HG03280 (cell line): ENCODE measurements around the gene CENATAC.
"Not testable (repeated sequence)": the region's sequence is repeated elsewhere in the genome, so short reads cannot be mapped to it uniquely, and the experiment has no call there.

Experiments used
- ATAC-seq: cut with Tn5 transposase; IDR thresholded peaks from one replicate; pipeline ENCODE4 v1.9.1; 2021; ENCODE audit warnings: mild to moderate bottlenecking, moderate library complexity; ENCODE audit not compliant: unreplicated experiment

Gene CENATAC

DNA sequence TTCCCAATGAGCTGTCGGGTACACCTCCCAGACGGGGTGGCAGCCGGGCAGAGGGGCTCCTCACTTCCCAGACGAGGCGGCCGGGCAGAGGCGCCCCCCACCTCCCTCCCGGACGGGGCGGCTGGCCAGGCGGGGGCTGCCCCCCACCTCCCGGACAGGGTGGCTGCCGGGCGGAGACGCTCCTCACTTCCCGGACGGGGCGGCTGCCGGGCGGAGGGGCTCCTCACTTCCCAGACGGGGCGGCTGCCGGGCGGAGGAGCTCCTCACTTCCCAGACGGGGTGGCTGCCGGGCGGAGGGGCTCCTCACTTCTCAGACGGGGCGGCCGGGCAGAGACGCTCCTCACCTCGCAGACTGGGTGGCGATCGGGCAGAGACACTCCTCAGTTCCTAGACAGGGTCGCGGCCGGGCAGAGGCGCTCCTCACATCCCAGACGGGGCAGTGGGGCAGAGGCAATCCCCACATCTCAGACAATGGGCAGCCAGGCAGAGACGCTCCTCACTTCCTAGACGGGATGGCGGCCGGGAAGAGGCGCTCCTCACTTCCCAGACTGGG lies 6.4 kb upstream of the CENATAC start:
- ATAC-seq: not testable (repeated sequence)

GRCh38 chr11:118996926-118997626 lies 862 bp upstream of the CENATAC start:
- ATAC-seq: peak; percentile 11

GRCh38 chr11:118998388-118998717 lies 415 bp downstream of the CENATAC start:
- peak; percentile 11 for ATAC-seq

DNA sequence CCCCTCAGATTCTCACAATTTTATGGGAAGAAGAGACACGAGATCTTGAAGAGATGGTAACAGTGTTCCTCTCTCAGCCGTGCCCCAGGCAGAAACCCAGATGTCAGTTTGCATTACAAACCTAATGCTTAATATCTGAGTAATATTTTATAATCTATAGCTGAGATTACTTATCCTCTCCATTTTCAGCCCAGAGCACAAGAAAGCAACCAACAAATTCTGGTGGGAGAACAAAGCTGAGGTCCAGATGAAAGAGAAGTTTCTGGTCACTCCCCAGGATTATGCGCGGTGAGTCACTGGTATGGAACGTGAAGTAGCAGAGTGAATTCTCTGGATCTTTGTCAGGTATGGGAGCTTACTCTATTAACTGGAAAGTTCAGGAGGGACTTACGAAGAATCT lies 884 bp downstream of the CENATAC start:
- no peak for ATAC-seq

DNA sequence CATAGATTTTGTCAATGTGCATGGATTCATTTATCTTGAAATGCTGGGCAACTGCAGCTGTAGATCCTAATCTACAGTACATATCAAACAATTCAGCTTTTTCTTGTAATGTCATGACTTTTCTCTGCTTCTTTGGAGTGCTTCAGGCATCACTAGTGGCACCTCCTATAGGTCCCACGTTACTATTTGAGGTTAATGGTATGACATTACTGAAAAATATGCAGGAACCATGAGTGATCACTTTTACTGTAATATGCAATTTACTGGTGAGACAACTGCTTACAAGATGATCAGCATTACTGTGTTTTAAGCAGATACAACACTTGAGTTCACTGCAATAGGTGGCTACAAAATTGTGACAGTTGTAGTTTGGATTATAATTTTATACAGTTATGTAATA lies 3.0 kb downstream of the CENATAC start:
- ATAC-seq: no peak

GRCh38 chr11:119006656-119007055 lies 8.7 kb downstream of the CENATAC start:
- ATAC-seq: no peak

- no peak for ATAC-seq
Measured at GRCh38 chr11:119011476-119012053, 13.6 kb downstream of the CENATAC start.

- no peak for ATAC-seq
Measured at GRCh38 chr11:119012629-119013170, 14.8 kb downstream of the CENATAC start.

DNA sequence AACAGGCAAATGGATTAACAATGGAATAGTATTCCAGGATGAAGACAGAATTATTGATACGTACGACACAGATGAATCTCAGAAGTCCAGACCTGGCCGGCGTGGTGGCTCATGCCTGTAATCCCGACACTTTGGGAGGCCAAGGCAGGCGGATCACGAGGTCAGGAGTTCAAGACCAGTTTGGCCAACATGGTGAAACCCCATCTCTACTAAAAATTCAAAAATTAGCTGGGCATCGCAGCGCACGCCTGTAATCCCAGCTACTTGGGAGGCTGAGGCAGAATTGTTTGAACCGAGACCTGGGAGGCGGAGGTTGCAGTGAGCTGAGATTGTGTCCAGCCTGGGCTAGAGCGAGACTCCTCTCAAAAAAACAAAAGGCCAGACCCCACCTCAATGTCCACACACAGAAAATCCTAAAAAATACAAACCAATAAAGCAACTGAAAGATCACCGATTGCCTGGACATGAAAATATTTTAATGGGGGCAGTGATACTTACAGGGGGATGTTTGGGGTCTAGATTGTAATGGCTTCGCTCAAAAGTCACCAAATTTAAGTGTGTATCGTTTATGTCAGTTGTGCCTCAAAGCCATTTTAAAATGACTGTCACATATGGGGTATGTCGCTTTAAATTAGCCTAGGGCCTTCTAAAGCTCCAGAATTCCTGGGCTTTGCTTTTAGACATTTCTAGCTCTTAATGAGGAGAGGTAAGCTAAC lies 16.4 kb downstream of the CENATAC start:
- ATAC-seq: no peak

DNA sequence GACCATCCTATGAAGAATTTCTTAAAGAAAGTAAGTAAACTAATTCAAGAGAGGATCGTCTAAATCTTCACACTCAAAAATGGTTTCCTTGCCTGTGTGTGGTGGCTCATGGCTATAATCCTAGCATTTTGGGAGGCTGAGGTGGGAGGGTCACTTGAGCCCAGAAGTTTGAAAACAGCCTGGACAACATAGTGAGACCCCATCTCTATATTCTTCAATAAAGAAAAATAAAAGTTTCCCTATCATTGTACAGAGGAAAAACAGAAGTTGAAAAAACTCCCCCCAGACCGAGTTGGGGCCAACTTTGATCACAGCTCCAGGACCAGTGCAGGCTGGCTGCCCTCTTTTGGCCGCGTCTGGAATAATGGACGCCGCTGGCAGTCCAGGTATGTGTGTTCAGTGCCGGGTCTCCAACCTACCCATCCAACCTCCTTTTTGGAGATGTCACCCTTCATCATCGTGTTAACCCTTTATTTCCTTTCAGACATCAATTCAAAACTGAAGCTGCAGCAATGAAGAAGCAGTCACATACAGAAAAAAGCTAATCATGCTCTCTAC lies 17.2 kb downstream of the CENATAC start:
- no peak for ATAC-seq

DNA sequence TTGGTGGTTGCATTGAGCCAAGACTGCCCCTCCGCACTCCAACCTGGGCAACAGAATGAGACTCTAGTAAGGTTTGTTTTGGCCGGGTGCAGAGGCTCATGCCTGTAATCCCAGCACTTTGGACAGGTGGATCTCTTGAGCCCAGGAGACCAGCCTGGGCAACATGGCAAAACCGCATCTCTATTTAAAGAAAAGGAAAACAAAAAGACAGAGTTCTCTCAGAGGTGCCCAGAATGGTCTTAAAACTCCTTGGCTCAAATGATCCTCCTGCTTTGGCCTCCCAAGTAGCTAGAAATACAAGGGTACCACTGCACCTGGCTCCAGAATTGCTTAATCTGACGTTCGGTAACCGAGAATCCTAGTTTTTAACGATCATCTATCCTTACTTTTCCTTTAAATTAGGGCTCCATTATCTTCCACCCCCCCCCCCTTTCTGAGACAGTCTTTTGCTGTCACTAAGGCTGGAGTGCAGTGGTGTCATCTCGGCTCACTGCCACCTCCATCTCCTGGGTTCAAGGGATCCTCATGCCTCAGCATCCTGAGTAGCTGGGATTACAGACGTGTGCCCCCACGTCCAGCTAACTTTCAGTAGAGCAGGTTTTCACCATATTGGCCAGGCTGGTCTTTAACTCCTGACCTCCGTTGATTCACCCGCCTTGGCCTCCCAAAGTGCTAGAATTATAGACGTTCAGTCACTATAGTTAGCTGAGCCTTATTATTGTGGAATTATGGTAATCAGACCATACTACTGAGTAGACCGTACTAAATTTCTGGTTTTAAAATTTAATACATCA lies 18.5 kb downstream of the CENATAC start:
- ATAC-seq: no peak

- ATAC-seq: not testable (repeated sequence)
Measured at GRCh38 chr11:119017377-119017776, 19.4 kb downstream of the CENATAC start.

DNA sequence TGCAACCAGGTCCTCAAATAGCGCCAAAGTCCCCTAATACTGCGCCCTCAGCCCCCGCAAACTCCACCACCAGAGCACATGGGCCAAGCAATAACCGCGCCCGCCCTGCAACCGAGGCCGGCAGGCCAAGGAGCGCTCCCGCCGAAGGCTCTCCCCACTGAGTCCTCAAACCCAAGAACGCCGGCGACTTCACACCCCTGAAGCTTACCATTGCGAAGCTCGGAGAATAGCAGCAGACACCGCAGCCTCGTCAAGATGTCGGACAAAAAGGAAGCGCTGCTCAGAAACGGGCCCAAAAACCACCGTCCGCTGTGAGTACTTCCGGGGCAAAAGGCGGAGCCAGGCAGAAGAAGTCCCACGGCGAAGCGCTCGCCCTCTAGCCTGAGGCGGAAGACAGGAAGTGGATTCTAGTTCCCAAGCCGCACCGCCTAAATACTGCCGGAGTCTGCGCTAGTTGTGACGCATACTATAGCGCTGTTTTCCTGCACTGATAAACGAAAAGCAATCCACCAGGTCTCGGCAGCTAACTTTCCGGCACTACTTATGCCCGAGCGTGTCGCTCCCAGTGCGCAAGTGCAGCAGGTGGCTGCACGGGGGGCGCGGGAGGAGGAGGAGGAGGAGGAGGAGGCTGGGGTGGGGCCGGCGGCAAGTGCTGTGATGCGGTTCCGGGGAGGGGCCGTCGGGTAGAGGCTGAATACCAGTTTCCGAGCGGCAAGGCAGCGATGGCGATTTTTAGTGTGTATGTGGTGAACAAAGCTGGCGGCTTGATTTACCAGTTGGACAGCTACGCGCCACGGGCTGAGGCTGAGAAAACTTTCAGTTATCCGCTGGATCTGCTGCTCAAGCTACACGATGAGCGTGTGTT lies 20.4 kb downstream of the CENATAC start, which contains the start of the genes RPS25 and TRAPPC4:
Gene RPS25 (minus strand): TSS at position 270 of the 865 bp plus-strand sequence. CDS start 59 bp downstream, at position 211.
Gene TRAPPC4 (plus strand): TSS at position 693 of the 865 bp plus-strand sequence. CDS start 30 bp downstream, at position 723.
- ATAC-seq: peak; percentile 85

DNA sequence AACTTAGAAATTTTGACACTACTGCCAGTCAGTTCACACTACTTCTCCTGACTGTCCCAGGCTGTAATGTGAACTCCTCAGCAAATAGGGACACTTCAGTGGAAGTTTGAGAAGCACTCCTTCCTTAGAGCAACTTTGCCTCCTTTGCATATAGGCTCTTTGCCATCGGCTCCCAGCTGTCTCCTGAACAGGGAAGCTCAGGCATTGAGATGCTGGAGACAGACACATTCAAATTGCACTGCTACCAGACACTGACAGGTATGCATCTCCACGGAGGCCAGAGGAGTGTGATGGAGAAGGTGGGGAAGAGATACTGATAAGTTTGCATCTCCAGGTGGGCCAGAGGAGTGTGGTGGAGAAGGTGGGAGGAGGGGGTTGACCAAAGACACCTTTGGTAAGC lies 22.1 kb downstream of the CENATAC start:
- no peak for ATAC-seq

- ATAC-seq: no peak
Measured at GRCh38 chr11:119021631-119022030, 23.7 kb downstream of the CENATAC start.

DNA sequence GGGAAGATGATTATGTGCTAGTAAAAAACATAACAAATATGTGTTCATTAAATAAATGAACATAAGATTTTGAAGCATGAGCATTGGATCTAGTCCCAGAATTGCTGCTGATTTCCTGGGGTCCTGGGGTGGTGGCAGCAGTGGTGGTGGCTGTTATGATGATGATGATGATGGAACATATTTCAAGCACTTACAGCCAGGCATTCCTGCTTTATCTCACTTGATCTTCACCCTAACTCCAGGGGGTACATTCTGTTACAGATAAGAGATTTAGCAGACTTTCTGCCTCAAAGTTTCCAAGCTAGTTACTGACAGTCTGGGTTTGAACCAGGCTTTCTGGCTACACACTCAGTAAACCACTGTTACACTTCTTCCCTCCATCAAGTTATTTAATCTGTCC lies 25.8 kb downstream of the CENATAC start:
- no peak for ATAC-seq

GRCh38 chr11:119024430-119025098 lies 26.6 kb downstream of the CENATAC start:
- no peak for ATAC-seq

- ATAC-seq: no peak
Measured at GRCh38 chr11:119025099-119025473, 27.1 kb downstream of the CENATAC start.

- no peak for ATAC-seq
Measured at GRCh38 chr11:119025541-119025940, 27.6 kb downstream of the CENATAC start.
